Measurements from ENCODE around the gene NFASC.

Gene NFASC

DNA sequence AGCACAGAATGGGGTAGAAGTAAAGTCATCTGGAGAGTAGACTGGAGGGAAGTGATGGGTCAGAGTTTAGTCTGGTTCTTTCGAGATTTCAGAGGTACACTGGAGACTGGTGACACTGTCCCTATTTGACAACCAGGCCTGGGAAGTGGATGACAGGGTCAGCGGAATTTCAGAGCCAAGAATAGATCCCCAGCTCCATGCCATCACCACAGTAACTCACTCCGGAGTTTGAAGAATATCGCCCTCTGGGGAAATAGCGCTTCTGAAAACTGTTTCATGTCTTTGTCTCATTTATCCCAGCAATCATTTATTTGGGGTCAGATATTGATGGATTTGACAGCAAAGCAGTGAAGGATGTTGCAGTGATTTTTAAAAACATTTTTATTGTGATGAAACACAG, 7.6 kb upstream of the NFASC start:
- no peak for DNase-seq

- no peak for DNase-seq
Observed at GRCh38 chr1:204863730-204864129, 6.9 kb upstream of the NFASC start.

GRCh38 chr1:204866051-204866596, 4.5 kb upstream of the NFASC start:
- DNase-seq, result no peak

GRCh38 chr1:204867203-204867602, 3.5 kb upstream of the NFASC start:
- DNase-seq, result no peak

GRCh38 chr1:204867666-204868339, 2.9 kb upstream of the NFASC start:
- DNase-seq, result no peak

GRCh38 chr1:204868340-204868700, 2.3 kb upstream of the NFASC start:
- DNase-seq, result no peak

- DNase-seq, result no peak
Observed at GRCh38 chr1:204869097-204869496, 1.6 kb upstream of the NFASC start.

DNA sequence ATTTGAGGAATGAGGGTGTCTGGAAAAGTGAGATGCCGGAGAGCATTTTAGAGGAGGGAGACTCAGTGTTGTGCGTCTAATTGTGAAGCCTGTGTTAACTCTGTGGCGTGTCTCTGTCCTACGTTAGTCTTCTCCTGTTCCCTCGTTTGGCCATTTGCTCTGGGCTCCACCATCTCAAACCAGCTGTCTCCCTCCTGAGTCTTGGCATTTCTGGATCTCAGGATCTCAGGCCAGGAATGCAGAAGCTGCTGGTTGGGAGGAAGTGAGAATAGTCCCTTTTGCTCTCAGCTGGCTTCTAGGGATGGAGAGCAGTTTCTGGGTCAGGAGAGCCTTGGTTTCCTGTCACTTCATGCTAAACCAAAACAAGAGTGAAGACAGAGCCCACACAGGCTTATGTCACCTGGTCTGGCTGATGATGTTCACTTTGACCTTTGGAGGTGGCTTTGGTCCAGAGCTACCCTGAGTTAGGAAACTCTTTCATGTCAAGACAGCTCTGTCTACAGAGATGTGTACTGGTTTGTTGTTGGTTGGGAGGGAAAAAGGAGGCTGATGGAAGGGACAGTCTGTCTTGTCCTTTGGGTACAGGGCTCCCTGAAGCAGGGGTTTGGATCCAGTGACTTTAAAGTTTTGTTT, 859 bp downstream of the NFASC start:
- DNase-seq, result no peak

GRCh38 chr1:204872262-204872881, 1.7 kb downstream of the NFASC start:
- no peak for DNase-seq

DNA sequence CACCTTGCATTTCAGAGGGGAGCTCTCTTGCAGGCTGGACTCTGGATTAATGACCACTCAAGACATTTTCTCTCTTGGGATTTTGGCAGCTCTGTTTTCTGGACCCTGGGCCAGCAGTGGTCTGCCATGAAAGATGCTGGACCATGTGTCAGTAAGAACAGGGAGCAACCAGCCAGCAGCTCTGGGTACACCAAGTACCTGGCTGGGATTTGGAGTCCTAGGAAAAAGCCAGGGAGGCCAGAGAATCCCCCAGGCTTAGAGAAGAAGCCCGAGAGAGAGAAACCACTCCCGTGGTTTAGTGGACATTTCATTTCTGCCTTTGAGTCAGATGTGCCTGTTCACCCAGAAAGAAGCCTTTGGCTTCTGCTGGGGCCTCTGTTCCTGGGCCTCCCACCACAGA, 2.5 kb downstream of the NFASC start:
- no peak for DNase-seq

DNA sequence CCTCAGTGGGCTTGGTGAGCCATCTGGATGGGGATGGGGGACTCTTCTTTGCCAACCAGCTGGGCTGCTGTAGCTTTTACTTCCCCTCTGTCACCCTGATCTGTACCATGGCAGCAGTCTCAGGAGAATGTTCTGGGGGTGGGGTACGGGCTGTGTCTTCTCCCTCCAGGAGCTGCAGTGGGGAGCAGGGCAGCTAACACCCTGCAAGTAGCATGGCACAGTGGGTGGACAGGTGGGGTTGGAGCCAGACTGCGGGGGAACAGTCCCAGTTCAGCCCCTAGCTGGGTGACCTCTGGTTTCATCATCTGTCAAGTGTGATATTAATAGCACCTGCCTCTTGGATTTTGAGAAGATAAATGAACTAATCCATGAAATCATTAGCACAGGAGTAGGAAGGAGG, 3.1 kb downstream of the NFASC start:
- no peak for DNase-seq

- DNase-seq, result no peak
Observed at GRCh38 chr1:204874274-204874673, 3.6 kb downstream of the NFASC start.

GRCh38 chr1:204875255-204875654, 4.6 kb downstream of the NFASC start:
- no peak for DNase-seq

- no peak for DNase-seq
Observed at GRCh38 chr1:204878621-204879234, 8.1 kb downstream of the NFASC start.

DNA sequence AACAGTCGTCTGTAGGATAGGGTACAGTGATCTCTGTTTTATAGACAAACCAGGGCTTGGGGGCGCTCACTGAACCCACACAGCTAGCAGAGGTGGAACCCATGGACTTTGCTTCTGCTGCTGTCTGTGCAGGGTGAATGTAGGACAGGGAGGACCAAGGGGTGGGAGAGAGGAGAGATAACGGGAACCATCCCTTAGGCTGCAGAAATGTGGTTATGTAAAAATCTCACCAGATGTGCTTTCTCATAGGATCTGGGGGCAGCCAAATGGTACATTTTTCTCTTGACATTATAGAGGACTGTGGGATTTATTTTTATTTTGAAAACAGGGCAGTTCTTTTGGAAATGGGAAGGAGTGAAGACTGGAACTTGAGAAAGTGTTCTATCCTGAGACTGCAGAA, 8.7 kb downstream of the NFASC start:
- DNase-seq, result no peak

DNA sequence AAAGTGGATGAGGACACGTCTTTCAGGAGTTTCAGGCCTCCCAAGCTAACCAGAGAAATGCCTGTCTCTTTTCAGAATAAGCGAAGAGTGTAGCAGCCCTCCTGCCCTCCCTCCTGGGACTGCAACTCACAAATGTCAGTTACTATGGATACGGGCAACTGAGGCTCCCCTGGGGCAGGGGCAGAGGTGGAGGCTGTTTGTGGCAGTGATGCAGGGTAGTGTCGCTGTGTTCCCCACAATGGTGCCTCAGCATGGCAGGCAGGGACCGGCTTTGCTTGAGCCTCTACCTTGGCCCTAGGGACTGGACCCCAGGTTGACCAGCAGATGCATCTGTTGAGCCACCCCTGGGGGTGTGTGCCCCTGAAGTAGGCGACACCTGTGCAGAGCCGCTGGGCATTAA, 10.2 kb downstream of the NFASC start:
- DNase-seq, result no peak

GRCh38 chr1:204882479-204882878, 11.8 kb downstream of the NFASC start:
- no peak for DNase-seq

DNA sequence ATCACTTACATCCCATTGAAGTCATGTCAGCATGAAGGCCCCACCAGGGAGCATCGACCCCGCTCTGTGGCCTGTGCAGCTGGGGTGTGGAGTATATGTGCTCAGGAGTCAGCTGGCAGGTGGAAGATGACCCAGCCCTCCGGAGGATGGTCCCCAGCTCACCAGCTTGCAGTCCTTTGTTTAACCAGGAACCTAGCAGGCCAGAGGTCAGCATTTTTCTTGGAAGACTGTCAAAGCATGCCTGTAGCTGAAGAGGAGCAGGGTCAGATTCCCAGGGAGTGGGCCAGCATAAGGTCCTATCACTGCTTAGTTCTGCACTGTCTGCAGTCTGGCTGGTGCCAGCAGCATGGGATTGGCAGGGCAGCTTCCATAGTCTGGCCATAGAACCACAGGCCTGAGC, 12.7 kb downstream of the NFASC start:
- DNase-seq, result no peak

- DNase-seq, result no peak
Observed at GRCh38 chr1:204885288-204885711, 14.6 kb downstream of the NFASC start.

- no peak for DNase-seq
Observed at GRCh38 chr1:204885790-204886189, 15.1 kb downstream of the NFASC start.

- no peak for DNase-seq
Observed at GRCh38 chr1:204887846-204888245, 17.2 kb downstream of the NFASC start.

- no peak for DNase-seq
Observed at GRCh38 chr1:204888294-204888693, 17.6 kb downstream of the NFASC start.

DNA sequence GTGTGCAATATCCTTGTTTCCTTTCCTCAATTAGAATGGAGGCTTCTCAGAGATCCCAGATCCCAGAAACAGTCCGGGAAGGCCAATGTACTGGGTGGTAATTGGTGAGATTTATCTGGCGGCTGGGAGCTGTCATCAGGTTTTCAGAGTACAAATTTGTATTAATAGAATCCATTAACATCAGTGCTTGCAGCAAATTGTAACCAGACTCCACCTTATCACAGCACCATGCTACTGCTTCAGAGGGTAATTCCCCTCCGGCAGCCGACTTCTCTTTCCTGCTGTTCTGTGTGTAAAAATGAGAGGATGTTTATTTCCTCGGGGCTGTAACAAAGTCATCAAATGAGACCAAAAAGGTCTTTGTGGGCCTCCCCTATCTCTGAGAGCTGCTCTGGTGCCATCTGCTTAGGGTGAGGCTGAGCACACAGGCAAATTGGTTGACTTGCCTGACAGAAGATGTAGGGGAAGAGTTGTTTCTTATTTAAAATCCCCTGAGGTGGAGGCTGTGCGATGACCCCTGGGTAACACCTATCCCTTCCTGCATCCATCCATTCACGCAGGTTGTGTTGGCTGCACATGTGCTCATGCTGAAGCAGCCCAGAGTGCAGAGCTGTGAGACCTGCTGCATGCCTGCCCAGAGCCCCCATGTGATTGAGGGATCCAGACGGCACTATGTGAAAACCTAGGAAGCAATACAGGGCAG, 19.2 kb downstream of the NFASC start:
- no peak for DNase-seq
